Trophoblast cell (in vitro differentiated cells and primary cell): ENCODE measurements around the gene PRKAR1A.

Experiments
- DNase-seq, 2 donors: peaks; one replicate each; pipeline ENCODE4 v3.0.0-alpha.2; 2016
- H2AFZ ChIP-seq: 2 replicates; pipeline ENCODE4 v1.6.1; 2013; ENCODE audit warnings: low read length, moderate library complexity, mild to moderate bottlenecking; ENCODE audit not compliant: insufficient read depth, poor library complexity
- H2AK5ac ChIP-seq: 2 replicates; pipeline ENCODE4 v1.6.1; 2013; ENCODE audit warnings: mild to moderate bottlenecking, low read length
- H2BK120ac ChIP-seq: 2 replicates; pipeline ENCODE4 v1.6.1; 2013; ENCODE audit warnings: low read length, mild to moderate bottlenecking, moderate library complexity; ENCODE audit not compliant: insufficient read depth, poor library complexity
- H2BK12ac ChIP-seq: 2 replicates; pipeline ENCODE4 v1.6.1; 2013; ENCODE audit warnings: mild to moderate bottlenecking, low read length, moderate library complexity
- H2BK5ac ChIP-seq: 2 replicates; pipeline ENCODE4 v1.6.1; 2013; ENCODE audit warnings: low read length, low read depth, moderate library complexity, mild to moderate bottlenecking; ENCODE audit not compliant: poor library complexity
- H3K14ac ChIP-seq: 2 replicates; pipeline ENCODE4 v1.6.1; 2013; ENCODE audit warnings: mild to moderate bottlenecking, low read length
- H3K18ac ChIP-seq: 2 replicates; pipeline ENCODE4 v1.6.1; 2013; ENCODE audit warnings: mild to moderate bottlenecking, low read length
- H3K23ac ChIP-seq: 2 replicates; pipeline ENCODE4 v1.6.1; 2013; ENCODE audit warnings: low read length
- H3K27ac ChIP-seq: 2 replicates; pipeline ENCODE4 v1.5.1; 2013; ENCODE audit warnings: low read depth, mild to moderate bottlenecking, inconsistent platforms, low read length, moderate library complexity
- H3K27me3 ChIP-seq: 2 replicates; pipeline ENCODE4 v1.6.1; 2013; ENCODE audit warnings: inconsistent platforms, mild to moderate bottlenecking, low read length, moderate library complexity; ENCODE audit not compliant: insufficient read depth
- H3K36me3 ChIP-seq, 2 experiments: 1 replicate in 1 of 2; 2 replicates in 1 of 2; pipeline ENCODE4 v1.6.1; 2013; ENCODE audit warnings: low read length in 2 of 2, mild to moderate bottlenecking in 2 of 2, moderate library complexity in 1 of 2; ENCODE audit not compliant: insufficient read depth in 2 of 2, control insufficient read depth in 1 of 2
- H3K4ac ChIP-seq: 2 replicates; pipeline ENCODE4 v1.6.1; 2013; ENCODE audit warnings: low read depth, mild to moderate bottlenecking, low read length, moderate library complexity
- H3K4me1 ChIP-seq, 2 experiments: 1 replicate in 1 of 2; 2 replicates in 1 of 2; pipeline ENCODE4 v1.6.1; 2013; ENCODE audit warnings: low read length in 2 of 2, mild to moderate bottlenecking in 2 of 2, moderate library complexity in 1 of 2; ENCODE audit not compliant: insufficient read depth in 2 of 2, control insufficient read depth in 1 of 2
- H3K4me2 ChIP-seq: 2 replicates; pipeline ENCODE4 v1.6.1; 2013; ENCODE audit warnings: inconsistent platforms, mild to moderate bottlenecking, low read length, moderate library complexity
- H3K4me3 ChIP-seq: 2 replicates; pipeline ENCODE4 v1.5.1; 2013; ENCODE audit warnings: mild to moderate bottlenecking, low read depth, low read length, inconsistent platforms
- H3K79me1 ChIP-seq: one replicate; pipeline ENCODE4 v1.6.1; 2013; ENCODE audit warnings: low read length
- H3K79me2 ChIP-seq: 2 replicates; pipeline ENCODE4 v1.6.1; 2013; ENCODE audit warnings: low read length, mild to moderate bottlenecking; ENCODE audit not compliant: control insufficient read depth, insufficient read depth, poor library complexity
- H3K9ac ChIP-seq: 2 replicates; pipeline ENCODE4 v1.6.1; 2013; ENCODE audit warnings: mild to moderate bottlenecking, low read length
- H3K9me3 ChIP-seq: 2 replicates; pipeline ENCODE4 v1.6.1; 2013; ENCODE audit warnings: low read depth, mild to moderate bottlenecking, control low read depth, inconsistent platforms, low read length; ENCODE audit not compliant: insufficient read depth
- H4K12ac ChIP-seq: 2 replicates; pipeline ENCODE4 v1.6.1; 2013; ENCODE audit warnings: low read depth, mild to moderate bottlenecking, low read length, moderate library complexity
- H4K8ac ChIP-seq: 2 replicates; pipeline ENCODE4 v1.6.1; 2013; ENCODE audit warnings: low read depth, mild to moderate bottlenecking, low read length, moderate library complexity
- H4K91ac ChIP-seq: one replicate; pipeline ENCODE4 v1.6.1; 2013; ENCODE audit warnings: low read depth, mild to moderate bottlenecking, low read length, moderate library complexity
- WGBS: extraction: QIAGEN DNeasy Blood & Tissue Kit; methylation state at CpG from one replicate; pipeline ENCODE4 v1.1.7; 2013; ENCODE audit warnings: missing lambda C conversion rate; ENCODE audit not compliant: insufficient read length, insufficient coverage; ENCODE audit errors: extremely low coverage; 5-methylcytosine and 5-hydroxymethylcytosine counted together

The PRKAR1A gene

DNA sequence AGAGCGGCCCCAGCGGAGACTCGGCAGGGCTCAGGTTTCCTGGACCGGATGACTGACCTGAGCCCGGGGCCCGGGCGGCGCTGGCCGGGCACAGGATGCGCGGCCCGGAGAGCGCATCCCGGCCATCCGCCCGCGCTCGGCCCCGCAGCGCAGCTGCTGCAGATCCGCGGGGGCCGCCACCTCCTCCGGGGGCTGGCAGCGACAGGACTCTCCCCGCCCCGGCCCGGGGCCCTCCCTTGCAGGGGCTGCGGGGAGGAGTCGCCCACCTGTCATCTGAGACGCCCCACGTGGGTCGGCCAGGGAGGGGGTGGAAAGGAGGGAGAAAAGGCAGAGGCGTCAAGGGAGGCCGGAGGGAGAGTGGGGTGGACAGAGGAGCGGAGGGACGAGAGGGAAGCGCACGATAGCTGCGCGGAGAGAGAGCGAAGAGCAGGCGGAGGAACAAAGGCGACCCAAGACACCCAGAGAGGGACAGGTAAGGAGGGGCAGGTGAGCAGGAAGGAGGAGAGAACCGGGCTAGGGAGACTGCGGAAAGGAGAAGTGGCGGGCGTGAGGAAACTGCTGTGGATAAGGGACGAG lies 471 bp upstream of the PRKAR1A start:
- Histone ChIP-seq H2AFZ (peak overlapping the region; percentile 95), H3K4ac (peak overlapping the region; percentile 39), H3K9ac (peak overlapping the region; percentile 57), H4K8ac (peak overlapping the region; percentile 100), H3K79me2 (peaks cover 17% of the 10 kb centered on the region), H2BK12ac (peak overlapping the region; percentile 41), H2BK5ac (peak overlapping the region; percentile 99), H3K9me3 (peaks cover 2% of the 10 kb centered on the region), H2BK120ac (peak overlapping the region; percentile 89), H3K23ac (no peak overlapping the region), H3K36me3 (peaks cover 2 to 4% of the 10 kb centered on the region in 2 experiments), H3K4me1 (peaks cover 2 to 5% of the 10 kb centered on the region in 2 experiments), H3K27ac (peak overlapping the region; percentile 97), H4K91ac (peak overlapping the region; percentile 96), H3K79me1 (peaks cover 13% of the 10 kb centered on the region), H3K4me2 (peak overlapping the region; percentile 86), H3K4me3 (peak overlapping the region; percentile 98), H4K12ac (peak overlapping the region; percentile 19), H2AK5ac (peak overlapping the region; percentile 24), H3K27me3 (no peaks in the 10 kb centered on the region), H3K18ac (peak overlapping the region; percentile 87), H3K14ac (peak overlapping the region; percentile 87)
- peak; percentile 56 to 66 for DNase-seq
- no CpG with 5 or more reads among the region's 49 CpGs for WGBS

DNA sequence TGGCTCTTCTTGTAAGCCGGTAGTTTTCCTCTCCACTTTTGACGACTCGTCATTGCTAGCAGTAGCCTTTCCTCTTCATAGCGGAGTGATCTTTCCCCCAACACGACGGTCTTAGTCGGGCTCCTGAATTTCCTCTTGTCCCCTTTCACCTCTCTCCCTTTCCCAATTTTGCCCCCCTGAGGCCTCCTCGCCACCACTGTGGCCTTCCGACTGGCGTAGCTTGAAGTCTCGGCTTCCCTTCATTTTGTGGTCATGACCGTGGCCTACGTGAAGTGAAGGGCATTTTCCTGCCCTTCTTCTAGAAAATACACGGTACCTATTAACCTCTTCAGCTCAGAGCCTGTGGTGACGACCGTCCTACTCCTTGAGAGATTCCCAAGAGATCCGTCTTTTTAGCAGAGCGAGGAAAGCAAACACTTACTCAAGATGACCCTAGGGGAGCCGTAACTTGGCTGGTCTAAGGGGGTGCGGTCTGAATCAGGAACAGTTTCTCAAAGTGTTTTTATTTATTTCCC lies 787 bp downstream of the PRKAR1A start:
- Histone ChIP-seq H3K18ac (peak overlapping the region; percentile 100), H4K12ac (peak overlapping the region; percentile 9), H2AFZ (peak overlapping the region; percentile 94), H3K9ac (peak overlapping the region; percentile 76), H3K4me1 (peaks cover 2 to 5% of the 10 kb centered on the region in 2 experiments), H4K8ac (peak overlapping the region; percentile 100), H3K9me3 (peaks cover 2% of the 10 kb centered on the region), H3K36me3 (peaks cover 5 to 13% of the 10 kb centered on the region in 2 experiments), H3K14ac (peak overlapping the region; percentile 100), H3K4me3 (peak overlapping the region; percentile 98), H3K23ac (no peak overlapping the region), H3K79me2 (peaks cover 17% of the 10 kb centered on the region), H2BK5ac (peak overlapping the region; percentile 99), H3K4ac (peak overlapping the region; percentile 99), H3K27ac (peak overlapping the region; percentile 97), H3K79me1 (peaks cover 13% of the 10 kb centered on the region), H3K4me2 (peak overlapping the region; percentile 86), H2BK12ac (no peak overlapping the region), H3K27me3 (no peaks in the 10 kb centered on the region), H4K91ac (peak overlapping the region; percentile 99), H2AK5ac (peak overlapping the region; percentile 8), H2BK120ac (peak overlapping the region; percentile 99)
- DNase-seq: peak; percentile 3 to 42
- WGBS: no CpG with 5 or more reads among the region's 20 CpGs

DNA sequence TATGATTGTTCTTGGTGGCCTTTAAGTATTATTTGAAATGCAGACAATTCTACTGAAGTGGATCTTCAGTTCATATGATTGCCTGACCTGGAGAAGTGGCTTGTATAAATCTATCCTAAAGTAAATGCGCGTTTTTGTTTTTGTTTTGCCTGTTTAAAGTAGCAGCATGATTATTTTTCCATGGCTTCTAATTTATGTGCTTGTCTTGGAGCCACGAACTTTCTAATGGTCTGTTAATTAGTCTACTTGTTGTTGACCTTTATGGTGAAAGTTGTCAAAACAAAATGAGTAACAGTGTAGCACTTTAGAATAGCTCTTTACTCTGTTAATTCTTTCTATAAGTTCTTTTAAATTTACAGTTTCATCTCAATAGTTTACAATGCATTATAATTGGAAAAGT lies 1.7 kb downstream of the PRKAR1A start:
- DNase-seq: no peak
- H3K4me2 ChIP-seq: peak overlapping the region; percentile 86
- H4K91ac ChIP-seq: no peak overlapping the region
- peaks cover 2% of the 10 kb centered on the region for H3K9me3 ChIP-seq
- H3K9ac ChIP-seq: no peak overlapping the region
- H3K18ac ChIP-seq: no peak overlapping the region
- no peak overlapping the region for H4K12ac ChIP-seq
- no peak overlapping the region for H3K27ac ChIP-seq
- H3K36me3 ChIP-seq: peaks cover 9 to 18% of the 10 kb centered on the region in 2 experiments
- no peak overlapping the region for H2AK5ac ChIP-seq
- H3K79me1 ChIP-seq: peaks cover 13% of the 10 kb centered on the region
- no peak overlapping the region for H2BK12ac ChIP-seq
- peaks cover 17% of the 10 kb centered on the region for H3K79me2 ChIP-seq
- H4K8ac ChIP-seq: no peak overlapping the region
- no peak overlapping the region for H2BK120ac ChIP-seq
- no peak overlapping the region for H3K4ac ChIP-seq
- no CpG with 5 or more reads among the region's 3 CpGs for WGBS
- H2BK5ac ChIP-seq: no peak overlapping the region
- no peak overlapping the region for H2AFZ ChIP-seq
- H3K27me3 ChIP-seq: no peaks in the 10 kb centered on the region
- peaks cover 2 to 5% of the 10 kb centered on the region in 2 experiments for H3K4me1 ChIP-seq
- no peak overlapping the region for H3K4me3 ChIP-seq
- no peak overlapping the region for H3K23ac ChIP-seq
- no peak overlapping the region for H3K14ac ChIP-seq

DNA sequence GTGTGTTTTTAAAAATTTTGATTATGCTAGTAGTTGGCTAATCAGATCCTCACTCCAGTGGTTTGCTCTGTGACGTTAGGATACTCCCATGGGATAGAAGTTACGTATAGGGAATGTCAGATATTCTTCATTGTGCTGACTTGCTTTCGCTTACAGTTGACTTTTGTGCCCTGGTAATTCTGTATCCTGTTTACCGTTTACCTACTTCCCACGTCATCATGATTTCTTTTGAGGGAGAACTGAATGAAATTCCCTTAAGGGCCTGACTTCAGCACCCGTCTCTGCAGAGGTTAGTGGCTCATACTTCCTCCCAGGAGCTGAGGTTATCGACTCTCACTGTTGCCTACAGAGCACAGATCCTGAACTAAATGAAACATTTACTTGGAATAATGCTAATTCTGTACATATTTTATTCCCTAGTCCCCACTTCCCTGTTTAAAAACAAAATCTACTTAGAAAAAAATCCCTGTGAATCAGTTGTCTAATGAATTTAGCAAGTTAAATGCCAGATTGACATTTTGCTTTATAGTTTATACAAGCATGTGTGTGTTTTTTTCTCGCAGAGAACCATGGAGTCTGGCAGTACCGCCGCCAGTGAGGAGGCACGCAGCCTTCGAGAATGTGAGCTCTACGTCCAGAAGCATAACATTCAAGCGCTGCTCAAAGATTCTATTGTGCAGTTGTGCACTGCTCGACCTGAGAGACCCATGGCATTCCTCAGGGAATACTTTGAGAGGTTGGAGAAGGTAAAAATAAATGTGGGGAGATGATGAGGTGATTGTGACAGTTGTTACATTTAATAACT lies 2.8 kb downstream of the PRKAR1A start:
- no peak overlapping the region for H4K91ac ChIP-seq
- H2AK5ac ChIP-seq: no peak overlapping the region
- H2BK5ac ChIP-seq: no peak overlapping the region
- no peak for DNase-seq
- H3K27ac ChIP-seq: no peak overlapping the region
- H3K9me3 ChIP-seq: peaks cover 4% of the 10 kb centered on the region
- H3K4me2 ChIP-seq: peak overlapping the region; percentile 21
- H3K4ac ChIP-seq: peak overlapping the region; percentile 58
- H3K14ac ChIP-seq: no peak overlapping the region
- no peak overlapping the region for H3K4me3 ChIP-seq
- H2AFZ ChIP-seq: no peak overlapping the region
- H3K9ac ChIP-seq: no peak overlapping the region
- H3K4me1 ChIP-seq: peaks cover 2 to 5% of the 10 kb centered on the region in 2 experiments
- H3K79me1 ChIP-seq: peaks cover 13% of the 10 kb centered on the region
- peaks cover 11 to 25% of the 10 kb centered on the region in 2 experiments for H3K36me3 ChIP-seq
- H4K8ac ChIP-seq: no peak overlapping the region
- no CpG with 5 or more reads among the region's 15 CpGs for WGBS
- H2BK12ac ChIP-seq: no peak overlapping the region
- no peaks in the 10 kb centered on the region for H3K27me3 ChIP-seq
- H4K12ac ChIP-seq: no peak overlapping the region
- no peak overlapping the region for H2BK120ac ChIP-seq
- H3K23ac ChIP-seq: no peak overlapping the region
- peaks cover 19% of the 10 kb centered on the region for H3K79me2 ChIP-seq
- H3K18ac ChIP-seq: peak overlapping the region; percentile 35
